DMS114 treated with DMSO at 0.1 percent for 48 hours (cell line): ENCODE results near the gene NCKAP5L.
A peak's percentile ranks its signal among the peaks of the same experiment; 100 is the strongest.
"Not testable (repeated sequence)": the region's sequence is repeated elsewhere in the genome, so short reads cannot be mapped to it uniquely, and the experiment has no call there.

Experiments used
- DNase-seq: peaks from one replicate; lab custom pipeline; 2025; ENCODE audit not compliant: unreplicated experiment; lab: John Stamatoyannopoulos, UW

Gene NCKAP5L

GRCh38 chr12:49865109-49865781, 37.0 kb upstream of the NCKAP5L start:
- no peak for DNase-seq

GRCh38 chr12:49864798-49865090, 36.5 kb upstream of the NCKAP5L start:
- DNase-seq = no peak

GRCh38 chr12:49863946-49864797, 36.0 kb upstream of the NCKAP5L start:
- no peak for DNase-seq

GRCh38 chr12:49860921-49861320, 32.7 kb upstream of the NCKAP5L start:
- not testable (repeated sequence) for DNase-seq

- not testable (repeated sequence) for DNase-seq
Observed at GRCh38 chr12:49855890-49856289, 27.7 kb upstream of the NCKAP5L start.

GRCh38 chr12:49854976-49855375, 26.8 kb upstream of the NCKAP5L start:
- no peak for DNase-seq

- DNase-seq = no peak
Observed at GRCh38 chr12:49853671-49854070, 25.5 kb upstream of the NCKAP5L start.

GRCh38 chr12:49847161-49847560, 18.9 kb upstream of the NCKAP5L start:
- DNase-seq = no peak

GRCh38 chr12:49846032-49846431, 17.8 kb upstream of the NCKAP5L start:
- DNase-seq = no peak

GRCh38 chr12:49843876-49844437, 15.7 kb upstream of the NCKAP5L start:
- no peak for DNase-seq

- DNase-seq = no peak
Observed at GRCh38 chr12:49843411-49843810, 15.2 kb upstream of the NCKAP5L start.

GRCh38 chr12:49842519-49843352, 14.5 kb upstream of the NCKAP5L start, which contains the start of gene BCDIN3D:
Gene BCDIN3D, minus strand, starts transcription at chr12:49843106. Its CDS starts 19 bp downstream, at chr12:49843087.
- peak; percentile 86 for DNase-seq

GRCh38 chr12:49838973-49839633, 10.9 kb upstream of the NCKAP5L start:
- no peak for DNase-seq

- DNase-seq = no peak
Observed at GRCh38 chr12:49832836-49833421, 4.7 kb upstream of the NCKAP5L start.

- DNase-seq = no peak
Observed at GRCh38 chr12:49831717-49832116, 3.5 kb upstream of the NCKAP5L start.

- peak; percentile 17 for DNase-seq
Observed at GRCh38 chr12:49827401-49828099, 663 bp downstream of the NCKAP5L start.

GRCh38 chr12:49827051-49827400, 1.2 kb downstream of the NCKAP5L start:
- no peak for DNase-seq

- DNase-seq = no peak
Observed at GRCh38 chr12:49825971-49826421, 2.2 kb downstream of the NCKAP5L start.

- DNase-seq = no peak
Observed at GRCh38 chr12:49825360-49825970, 2.7 kb downstream of the NCKAP5L start.
